Retina (tissue), 1 donor: Measurements from ENCODE around the gene TSC22D1.
"Not testable (repeated sequence)": the region's sequence is repeated elsewhere in the genome, so short reads cannot be mapped to it uniquely, and the experiment has no call there.

ENCODE experiments used
- DNase-seq: peaks from one replicate; pipeline ENCODE4 v3.0.0-alpha.2; 2016

TSC22D1 gene

DNA sequence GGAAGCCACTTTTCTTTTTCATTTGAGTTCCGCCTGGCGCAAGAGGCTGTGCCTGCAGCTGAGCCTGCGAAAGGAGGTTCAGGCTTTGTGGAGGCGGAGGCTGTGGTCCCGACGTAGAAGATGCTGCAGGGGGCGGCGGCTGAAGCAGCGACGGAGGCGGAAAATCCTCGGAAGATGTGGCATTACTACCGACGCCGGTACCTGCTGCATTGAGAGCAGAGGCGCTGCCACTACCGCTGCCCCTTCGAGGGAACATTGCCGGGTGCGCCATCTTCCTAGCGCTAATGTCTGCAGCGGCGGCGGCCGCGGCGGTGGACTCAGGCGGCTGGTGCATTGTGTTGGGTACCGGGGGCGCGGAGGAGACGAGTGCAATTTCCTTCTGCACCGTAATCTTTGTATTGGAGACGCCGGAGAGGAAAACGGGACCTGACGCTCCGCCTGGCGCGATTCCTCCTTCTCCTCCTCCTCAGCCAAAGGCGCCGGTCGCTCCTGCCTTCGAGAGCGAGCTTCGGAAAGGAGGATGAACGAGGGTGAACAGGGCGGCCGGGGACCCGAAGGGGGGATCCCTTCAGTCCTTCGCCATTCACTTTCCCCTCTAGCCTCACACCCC, at the start of gene TSC22D1:
TSS of gene TSC22D1 (minus strand) at position 590 of the 610 bp plus-strand sequence. CDS start at position 334, 256 bp downstream.
- peak; percentile 88 for DNase-seq

- no peak for DNase-seq
Measured at GRCh38 chr13:44622708-44623107, 46.6 kb upstream of the TSC22D1 start.

- no peak for DNase-seq
Measured at GRCh38 chr13:44622261-44622660, 46.1 kb upstream of the TSC22D1 start.

- no peak for DNase-seq
Measured at GRCh38 chr13:44620057-44620456, 43.9 kb upstream of the TSC22D1 start.

DNA sequence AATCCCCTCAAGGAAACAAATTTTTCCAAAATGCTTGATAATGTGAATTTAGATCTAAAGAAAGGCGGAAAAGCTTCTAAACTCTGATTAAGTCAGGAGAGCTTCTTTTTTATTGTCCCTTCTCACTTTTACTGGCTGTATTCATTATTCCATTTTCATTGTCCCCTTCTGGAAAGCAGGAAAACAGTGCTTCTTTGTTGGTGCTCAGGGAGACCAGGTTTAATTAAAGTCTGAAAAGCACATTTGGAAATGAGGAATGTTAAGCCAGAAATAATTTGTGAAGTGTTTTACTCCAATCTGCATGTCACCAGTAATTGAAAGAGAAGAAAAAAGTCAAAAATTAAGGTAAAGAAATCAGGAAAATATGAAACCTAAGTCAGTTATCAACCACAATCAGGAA, 43.5 kb upstream of the TSC22D1 start:
- peak; percentile 17 for DNase-seq

- DNase-seq = no peak
Measured at GRCh38 chr13:44618326-44618725, 42.2 kb upstream of the TSC22D1 start.

- no peak for DNase-seq
Measured at GRCh38 chr13:44617648-44618047, 41.5 kb upstream of the TSC22D1 start.

DNA sequence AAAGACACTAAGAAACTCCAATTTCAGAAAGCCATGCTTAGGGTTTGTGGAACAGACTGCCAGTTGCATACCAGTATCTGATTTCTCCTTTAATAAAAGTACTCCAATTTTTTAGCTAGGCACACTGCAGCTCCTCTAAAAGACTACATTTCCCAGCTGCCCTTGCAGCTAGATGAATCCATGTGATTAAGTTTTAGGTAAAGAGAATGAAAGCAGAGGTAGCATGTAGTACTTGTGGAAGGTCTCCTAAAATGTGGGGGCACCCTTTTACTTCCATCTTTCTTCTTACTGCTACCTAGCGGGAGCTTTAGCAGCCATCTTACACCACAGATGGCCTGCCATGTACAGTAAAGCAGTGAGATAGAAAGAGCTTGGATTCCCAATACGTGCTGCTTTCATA, 33.0 kb upstream of the TSC22D1 start:
- no peak for DNase-seq

- no peak for DNase-seq
Measured at GRCh38 chr13:44605721-44606120, 29.6 kb upstream of the TSC22D1 start.

DNA sequence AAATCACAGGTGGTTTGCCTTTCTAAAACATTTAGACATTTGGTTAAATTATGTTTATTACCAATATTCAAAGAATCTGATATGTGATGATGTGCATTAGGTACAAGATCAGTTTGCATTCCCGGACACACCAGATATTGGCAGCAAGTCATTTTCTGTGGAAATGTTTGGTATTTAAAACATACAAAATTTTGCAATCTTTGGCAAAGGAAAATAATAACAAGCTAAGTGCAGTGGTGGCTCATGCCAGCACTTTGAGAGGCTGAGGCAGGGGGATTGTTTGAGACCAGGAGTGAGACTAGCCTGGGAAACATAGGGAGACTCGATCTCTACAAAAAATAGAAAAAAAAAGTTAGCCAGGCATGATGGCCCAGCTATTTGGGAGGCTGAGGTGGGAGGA, 29.1 kb upstream of the TSC22D1 start:
- no peak for DNase-seq

- no peak for DNase-seq
Measured at GRCh38 chr13:44601586-44601985, 25.5 kb upstream of the TSC22D1 start.

DNA sequence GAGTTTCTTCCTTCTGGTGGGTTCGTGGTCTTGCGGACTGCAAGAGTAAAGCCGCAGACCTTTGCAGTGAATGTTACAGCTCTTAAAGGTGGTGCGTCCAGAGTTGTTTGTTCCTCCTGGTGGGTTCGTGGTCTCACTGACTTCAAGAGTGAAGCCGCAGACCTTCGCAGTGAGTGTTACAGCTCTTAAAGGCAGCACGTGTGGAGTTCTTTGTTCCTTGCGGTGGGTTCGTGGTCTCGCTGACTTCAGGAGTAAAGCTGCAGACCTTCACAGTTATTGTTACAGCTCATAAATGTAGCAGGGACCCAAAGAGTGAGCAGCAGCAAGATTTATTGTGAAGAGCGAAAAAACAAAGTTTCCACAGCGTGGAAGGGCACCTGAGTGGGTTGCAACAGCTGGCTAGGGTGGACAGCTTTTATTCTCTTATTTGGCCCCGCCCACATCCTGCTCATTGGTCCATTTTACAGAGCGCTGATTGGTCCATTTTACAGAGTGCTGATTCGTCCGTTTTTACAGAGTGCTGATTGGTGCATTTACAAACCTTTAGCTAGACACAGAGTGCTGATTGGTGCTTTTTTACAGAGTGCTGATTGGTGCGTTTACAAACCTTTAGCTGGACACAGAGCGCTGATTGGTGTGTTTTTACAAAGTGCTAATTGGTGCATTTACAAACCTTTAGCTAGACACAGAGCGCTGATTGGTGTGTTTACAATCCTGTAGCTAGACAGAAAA, 17.9 kb upstream of the TSC22D1 start:
- DNase-seq = not testable (repeated sequence)

- DNase-seq = no peak
Measured at GRCh38 chr13:44592216-44592847, 16.2 kb upstream of the TSC22D1 start.

DNA sequence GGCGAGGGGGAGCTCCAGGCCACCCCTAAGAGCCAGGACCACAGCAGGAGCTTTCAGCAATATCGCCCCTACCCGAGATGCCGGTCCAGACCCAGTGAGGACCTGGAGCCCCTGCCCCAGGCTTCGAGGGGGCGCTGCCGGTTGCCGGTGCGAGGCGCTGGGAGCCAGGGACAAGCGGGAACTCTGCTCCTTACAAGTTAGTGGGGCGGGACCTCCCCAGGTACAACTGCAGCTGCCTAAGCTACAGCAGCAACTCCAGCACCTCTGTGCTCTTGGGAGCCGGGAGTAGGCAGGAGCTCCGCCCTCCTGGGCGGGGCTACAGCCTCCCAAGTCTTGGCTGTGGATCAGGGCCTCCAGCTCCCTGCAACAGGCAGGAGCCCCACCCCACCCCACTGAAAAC, 15.2 kb upstream of the TSC22D1 start:
- DNase-seq = no peak

DNA sequence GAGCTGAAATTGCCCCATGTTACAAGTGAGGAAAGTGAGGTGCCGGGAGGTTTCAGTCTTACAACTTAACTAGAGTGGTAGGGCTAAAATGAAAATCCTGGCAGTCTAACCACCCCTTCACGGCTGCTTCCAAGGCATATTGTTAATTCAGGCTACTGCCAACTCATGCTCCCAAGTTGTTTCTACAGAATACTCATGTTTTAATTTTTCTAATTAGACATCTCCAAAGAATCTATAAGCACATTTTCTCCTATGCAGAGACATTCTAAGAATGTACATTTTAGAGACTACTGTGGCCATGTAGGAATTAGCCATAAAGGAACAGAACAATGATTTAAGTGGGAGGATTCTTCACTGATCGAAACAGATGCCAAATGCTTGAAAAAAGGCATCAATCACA, 7.0 kb upstream of the TSC22D1 start:
- DNase-seq = no peak

GRCh38 chr13:44578067-44578400, 1.9 kb upstream of the TSC22D1 start:
- DNase-seq = no peak

GRCh38 chr13:44577236-44578066, 1.3 kb upstream of the TSC22D1 start:
- DNase-seq = peak; percentile 96

GRCh38 chr13:44576351-44577235, 463 bp upstream of the TSC22D1 start:
- DNase-seq = peak; percentile 88

GRCh38 chr13:44575035-44575434, 1.1 kb downstream of the TSC22D1 start:
- no peak for DNase-seq

GRCh38 chr13:44574466-44574855, 1.7 kb downstream of the TSC22D1 start:
- peak; percentile 27 for DNase-seq

GRCh38 chr13:44573790-44574465, 2.2 kb downstream of the TSC22D1 start:
- DNase-seq = peak; percentile 39

DNA sequence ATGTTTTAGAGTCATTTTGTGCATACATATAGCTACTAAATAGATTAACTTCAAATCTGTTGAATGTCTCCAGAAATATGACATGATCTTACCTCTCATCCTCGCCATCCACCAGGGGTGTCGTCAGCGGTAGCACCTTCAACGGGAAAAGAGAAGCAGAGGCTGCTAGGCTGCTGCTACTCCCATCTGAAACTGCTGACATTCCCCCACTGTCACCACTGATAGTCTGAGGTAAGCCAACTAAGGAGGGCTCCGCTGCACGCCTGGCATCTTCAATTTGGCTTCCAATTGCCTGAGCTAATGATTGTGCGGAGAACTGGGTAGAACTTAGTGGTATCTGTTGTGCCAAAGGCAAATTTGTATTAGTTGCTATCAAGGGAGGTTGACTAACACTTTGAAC, 3.1 kb downstream of the TSC22D1 start:
- DNase-seq = peak; percentile 12
